K562 (cell line): ENCODE results near the gene MYO3B.

ENCODE experiments used
- CEBPB ChIP-seq: fragments of 450-650 bp; IDR thresholded peaks from 2 replicates; pipeline ENCODE4 v1.6.1; 2016; ENCODE audit warnings: missing genetic modification characterization, missing compliant biosample characterization
- NFE2L1 ChIP-seq: fragments of 450-650 bp; IDR thresholded peaks from 2 replicates; pipeline ENCODE4 v1.6.1; 2016; ENCODE audit warnings: missing genetic modification characterization, low read depth, mild to moderate bottlenecking, missing compliant biosample characterization, moderate library complexity, borderline replicate concordance
- POLR2A ChIP-seq: fragments of 450-650 bp; conservative IDR thresholded peaks from 2 replicates; pipeline ENCODE4 v1.6.1; 2016
- SMARCA5 ChIP-seq: fragments of 450-650 bp; IDR thresholded peaks from 2 replicates; pipeline ENCODE4 v1.6.1; 2016
- YY1 ChIP-seq, 3 experiments: IDR thresholded peaks; 2 replicates each; pipeline ENCODE4 v1.6.1; 2011; ENCODE audit warnings: low read length in 2 of 3, mild to moderate bottlenecking in 2 of 3, moderate library complexity in 2 of 3, borderline replicate concordance in 1 of 3, control low read depth in 1 of 3, low read depth in 1 of 3; ENCODE audit not compliant: insufficient read depth in 3 of 3, insufficient replicate concordance in 2 of 3, control insufficient read depth in 1 of 3, insufficient read length in 1 of 3; ENCODE audit errors: extremely low read depth in 1 of 3
- ZC3H4 ChIP-seq: sonication (generic); formaldehyde crosslinking; IDR thresholded peaks from 2 replicates; pipeline ENCODE4 v1.9.0; 2021; ENCODE audit warnings: missing genetic modification reagents, borderline replicate concordance
- ZNF134 ChIP-seq: fragments of 250-450 bp; sonication (Bioruptor Pico); conservative IDR thresholded peaks from 2 replicates; pipeline ENCODE4 v1.4.0; 2020
- ZSCAN29 ChIP-seq: fragments of 450-650 bp; IDR thresholded peaks from 2 replicates; pipeline ENCODE4 v1.6.1; 2017
- TF ChIP-seq, protein P1 (sequence below): sonication (generic); formaldehyde crosslinking; IDR thresholded peaks from 2 replicates; pipeline ENCODE4 v1.8.0; 2022; ENCODE audit warnings: missing genetic modification reagents, mild to moderate bottlenecking, borderline replicate concordance

DNA sequence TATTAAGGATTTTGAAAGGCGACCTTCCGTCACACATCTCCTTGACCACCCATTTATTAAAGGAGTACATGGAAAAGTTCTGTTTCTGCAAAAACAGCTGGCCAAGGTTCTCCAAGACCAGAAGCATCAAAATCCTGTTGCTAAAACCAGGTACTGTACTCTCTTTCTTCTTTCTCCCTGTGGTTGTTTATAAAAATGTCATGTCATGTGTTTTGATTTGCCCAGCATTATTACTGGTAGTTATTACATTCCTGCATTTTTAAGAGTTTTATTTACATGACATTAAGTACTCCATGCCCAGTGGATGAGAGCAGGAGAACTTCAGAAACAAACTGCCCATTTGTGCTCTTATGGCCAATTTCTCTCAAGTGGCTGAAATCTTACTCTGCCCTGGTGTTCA, 191.3 kb downstream of the MYO3B start:
- TF ChIP-seq NFE2L1 (tag) (no peak), SMARCA5 (no peak), ZNF134 (CRISPR knock-in tag) (no peak), ZSCAN29 (no peak), CEBPB (tag) (no peak), POLR2A (no peak), ZC3H4 (CRISPR knock-in tag) (no peak), YY1 (IDR thresholded peaks at IDR 0.05; ENCODE audit: borderline replicate concordance in 1 of 3, control insufficient read depth in 1 of 3, extremely low read depth in 1 of 3, insufficient read depth in 3 of 3, insufficient read length in 1 of 3, insufficient replicate concordance in 2 of 3, low read depth in 1 of 3, low read length in 2 of 3) (no peak)
- TF ChIP-seq, protein P1, sequence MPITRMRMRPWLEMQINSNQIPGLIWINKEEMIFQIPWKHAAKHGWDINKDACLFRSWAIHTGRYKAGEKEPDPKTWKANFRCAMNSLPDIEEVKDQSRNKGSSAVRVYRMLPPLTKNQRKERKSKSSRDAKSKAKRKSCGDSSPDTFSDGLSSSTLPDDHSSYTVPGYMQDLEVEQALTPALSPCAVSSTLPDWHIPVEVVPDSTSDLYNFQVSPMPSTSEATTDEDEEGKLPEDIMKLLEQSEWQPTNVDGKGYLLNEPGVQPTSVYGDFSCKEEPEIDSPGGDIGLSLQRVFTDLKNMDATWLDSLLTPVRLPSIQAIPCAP (CRISPR knock-in tag), result no peak
